OCI-LY1 (cell line): Measurements from ENCODE around the gene OR2J2.

Experiments used
- H2AFZ ChIP-seq: fragments of 200-600 bp; sonication (generic), shearing (Covaris generic); 2 replicates; pipeline ENCODE4 v1.6.0; 2014; ENCODE audit warnings: antibody characterized with exemption, mild to moderate bottlenecking, low read length
- H3F3A ChIP-seq: fragments of 200-600 bp; sonication (generic), shearing (Covaris generic); 2 replicates; pipeline ENCODE4 v1.6.0; 2014; ENCODE audit warnings: mild to moderate bottlenecking, antibody characterized with exemption, low read length, moderate library complexity; ENCODE audit not compliant: insufficient read depth
- H3K27ac ChIP-seq: fragments of 200-600 bp; sonication (generic); 2 replicates; pipeline ENCODE4 v1.5.1; 2014; ENCODE audit warnings: low read length, mixed run types, mild to moderate bottlenecking, low read depth; ENCODE audit not compliant: poor library complexity, severe bottlenecking
- H3K27me3 ChIP-seq: fragments of 200-600 bp; sonication (generic); 2 replicates; pipeline ENCODE4 v1.6.0; 2014; ENCODE audit warnings: antibody characterized with exemption, mild to moderate bottlenecking, low read length, moderate library complexity; ENCODE audit not compliant: insufficient read depth
- H3K36me3 ChIP-seq: fragments of 200-600 bp; sonication (generic); 2 replicates; pipeline ENCODE4 v1.6.1; 2014; ENCODE audit warnings: mild to moderate bottlenecking, antibody characterized with exemption, low read length, moderate library complexity, mixed read lengths; ENCODE audit not compliant: insufficient read depth
- H3K4me1 ChIP-seq: fragments of 200-600 bp; sonication (generic); 2 replicates; pipeline ENCODE4 v1.5.1; 2014; ENCODE audit warnings: mild to moderate bottlenecking, low read length, moderate library complexity; ENCODE audit not compliant: insufficient read depth, severe bottlenecking
- H3K4me2 ChIP-seq: fragments of 200-600 bp; sonication (generic), shearing (Covaris generic); 2 replicates; pipeline ENCODE4 v1.6.1; 2014; ENCODE audit warnings: low read length
- H3K4me3 ChIP-seq: fragments of 200-600 bp; sonication (generic); 2 replicates; pipeline ENCODE4 v1.5.1; 2014; ENCODE audit warnings: low read length, low read depth, mild to moderate bottlenecking, mixed read lengths; ENCODE audit not compliant: poor library complexity, severe bottlenecking
- H3K79me2 ChIP-seq: fragments of 200-600 bp; shearing (Covaris generic); 2 replicates; pipeline ENCODE4 v1.6.1; 2016; ENCODE audit warnings: mixed run types, low read length, mixed read lengths; ENCODE audit not compliant: insufficient read depth
- H3K9ac ChIP-seq: fragments of 200-600 bp; sonication (generic), shearing (Covaris generic); 2 replicates; pipeline ENCODE4 v1.6.1; 2014; ENCODE audit warnings: mild to moderate bottlenecking, low read length, mixed read lengths
- H3K9me2 ChIP-seq: fragments of 200-600 bp; sonication (generic), shearing (Covaris generic); 2 replicates; pipeline ENCODE4 v1.6.1; 2014; ENCODE audit warnings: low read depth, mild to moderate bottlenecking, low read length, mixed read lengths
- H3K9me3 ChIP-seq: fragments of 200-600 bp; shearing (Covaris generic); 2 replicates; pipeline ENCODE4 v1.6.1; 2014; ENCODE audit warnings: low read length, mixed read lengths
- H4K20me1 ChIP-seq: fragments of 200-600 bp; sonication (generic), shearing (Covaris generic); 2 replicates; pipeline ENCODE4 v1.6.0; 2016; ENCODE audit warnings: mild to moderate bottlenecking, low read length; ENCODE audit not compliant: insufficient read depth
- CTCF ChIP-seq: fragments of 200-600 bp; sonication (generic), shearing (Covaris generic); IDR thresholded peaks from 2 replicates; pipeline ENCODE4 v1.5.1; 2017; ENCODE audit warnings: mild to moderate bottlenecking, antibody characterized with exemption, low read length, moderate library complexity, mixed read lengths
- EZH2 ChIP-seq: fragments of 200-600 bp; sonication (generic), shearing (Covaris generic); IDR thresholded peaks from 2 replicates; pipeline ENCODE4 v1.8.0; 2017; ENCODE audit warnings: borderline replicate concordance, mixed run types, mild to moderate bottlenecking, antibody characterized with exemption, low read length, moderate library complexity, mixed read lengths

OR2J2 gene

DNA sequence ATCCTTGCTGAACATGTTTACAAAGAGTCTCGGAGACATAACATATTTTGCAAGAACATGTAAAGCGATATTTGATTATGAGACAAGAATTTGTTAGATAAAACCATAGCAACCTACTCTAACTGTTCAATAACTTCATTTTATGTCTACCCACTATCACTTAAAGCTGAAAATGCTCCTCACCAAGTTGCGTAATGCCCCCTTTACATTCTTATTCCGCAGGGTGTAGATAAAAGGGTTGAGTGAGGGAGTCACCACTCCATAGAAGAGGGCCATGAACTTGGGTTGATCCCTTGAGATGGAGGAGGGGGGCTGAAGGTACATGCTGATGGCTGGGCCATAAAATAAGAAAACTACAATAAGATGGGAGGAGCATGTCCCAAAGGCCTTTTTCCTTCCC, 33.0 kb upstream of the OR2J2 start:
- H3K79me2 ChIP-seq: no peaks in the 10 kb centered on the region
- no peaks in the 10 kb centered on the region for H3F3A ChIP-seq
- H3K36me3 ChIP-seq: no peaks in the 10 kb centered on the region
- TF ChIP-seq CTCF (no peak), EZH2 (no peak)
- no peak overlapping the region for H3K9ac ChIP-seq
- H3K27ac ChIP-seq: no peak overlapping the region
- no peak overlapping the region for H2AFZ ChIP-seq
- H4K20me1 ChIP-seq: no peaks in the 10 kb centered on the region
- H3K27me3 ChIP-seq: no peaks in the 10 kb centered on the region
- no peak overlapping the region for H3K4me3 ChIP-seq
- H3K4me1 ChIP-seq: no peaks in the 10 kb centered on the region
- no peak overlapping the region for H3K4me2 ChIP-seq
- H3K9me3 ChIP-seq: 0 out of 2 replicates have a peak, but pooled peaks cover 3% of the 10 kb centered on the region
- no peaks in the 10 kb centered on the region for H3K9me2 ChIP-seq

GRCh38 chr6:29141606-29142005, 29.1 kb upstream of the OR2J2 start:
- TF ChIP-seq CTCF (no peak), EZH2 (no peak)
- Histone ChIP-seq H3K9me2 (no peaks in the 10 kb centered on the region), H3K27ac (no peak overlapping the region), H3K4me1 (no peaks in the 10 kb centered on the region), H3K4me2 (no peak overlapping the region), H3F3A (no peaks in the 10 kb centered on the region), H3K9ac (no peak overlapping the region), H2AFZ (no peak overlapping the region), H3K9me3 (0 out of 2 replicates have a peak, but pooled peaks cover 3% of the 10 kb centered on the region), H3K27me3 (no peaks in the 10 kb centered on the region), H3K36me3 (no peaks in the 10 kb centered on the region), H3K4me3 (no peak overlapping the region), H4K20me1 (no peaks in the 10 kb centered on the region), H3K79me2 (no peaks in the 10 kb centered on the region)

DNA sequence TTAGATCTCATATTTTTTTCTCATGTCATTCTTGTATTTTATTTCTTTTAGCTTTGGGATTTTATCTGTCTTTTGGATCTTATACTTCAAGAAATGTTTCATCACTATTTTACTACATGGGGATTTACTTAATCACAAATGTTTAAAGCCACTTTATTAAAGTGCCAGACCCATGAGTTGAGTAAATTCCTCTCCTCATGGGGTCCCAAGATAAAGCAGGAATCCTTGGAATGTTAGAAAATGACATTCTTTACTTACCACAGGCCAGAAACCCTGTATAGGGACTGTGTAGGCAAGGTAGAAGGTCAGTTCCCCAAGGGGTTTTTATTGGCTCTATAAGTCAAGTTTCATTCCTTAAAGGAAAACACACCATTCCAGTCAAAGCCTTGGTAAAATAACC, 28.4 kb upstream of the OR2J2 start:
- H4K20me1 ChIP-seq: no peaks in the 10 kb centered on the region

More for the DNA sequence above, 28.4 kb upstream of the OR2J2 start:
- Histone ChIP-seq H3K4me2 (no peak overlapping the region), H2AFZ (no peak overlapping the region), H3K4me1 (no peaks in the 10 kb centered on the region), H3K79me2 (no peaks in the 10 kb centered on the region), H3K27me3 (no peaks in the 10 kb centered on the region), H3F3A (no peaks in the 10 kb centered on the region), H3K9me2 (no peaks in the 10 kb centered on the region), H3K36me3 (no peaks in the 10 kb centered on the region), H3K27ac (no peak overlapping the region), H3K9ac (no peak overlapping the region), H3K9me3 (0 out of 2 replicates have a peak, but pooled peaks cover 3% of the 10 kb centered on the region), H3K4me3 (no peak overlapping the region)
- TF ChIP-seq CTCF: no peak
- no peak for TF ChIP-seq EZH2
